IMR-90 (cell line): ENCODE measurements around the gene LRIT2. TPM values are rescaled to one million over a fixed set of nuclear protein-coding genes. Genes with fewer than 3 reads are reported as not detected.
A peak's percentile ranks its signal among the peaks of the same experiment; 100 is the strongest.

ENCODE experiments used
- ATAC-seq: fragments of 200-7000 bp; cut with Tn5 transposase; 2 replicates; pipeline ENCODE4 v1.9.1; 2020; ENCODE audit warnings: low read depth, mild to moderate bottlenecking, moderate library complexity
- BruUV-seq: library from RNA; stranded (reverse); fragments of 400-500 nt; replicated peaks from 2 replicates; lab custom pipeline; 2021; lab: Mats Ljungman, UMichigan
- CTCF ChIA-PET: fragments of 300-600 bp; formaldehyde crosslinking; extraction: SDS; loops from one replicate; lab custom pipeline; 2021; ENCODE audit warnings: antibody characterized with exemption; lab: Yijun Ruan, JAX
- POLR2A ChIA-PET: fragments of 300-600 bp; sonication (Branson Sonifier 250); formaldehyde crosslinking; loops from one replicate; lab custom pipeline; 2022; ENCODE audit warnings: antibody characterized with exemption; ENCODE audit not compliant: unreplicated experiment; lab: Charles Lee
- DNase-seq: peaks from one replicate; pipeline ENCODE4 v3.0.0; 2013
- H2AFZ ChIP-seq: replicated peaks from 2 replicates; pipeline ENCODE3; 2013; ENCODE audit warnings: low read length, mild to moderate bottlenecking; ENCODE audit not compliant: poor library complexity
- H2AK5ac ChIP-seq: 2 replicates; pipeline ENCODE4 v1.6.1; 2013; ENCODE audit warnings: low read depth, low read length, inconsistent platforms
- H2AK9ac ChIP-seq: replicated peaks from 2 replicates; pipeline ENCODE3; 2013; ENCODE audit warnings: mild to moderate bottlenecking, low read depth, low read length, moderate library complexity; ENCODE audit not compliant: poor library complexity
- H2BK120ac ChIP-seq: 2 replicates; pipeline ENCODE4 v1.6.1; 2013; ENCODE audit warnings: low read depth, low read length, inconsistent platforms
- H2BK15ac ChIP-seq: 3 replicates; pipeline ENCODE4 v1.6.1; 2013; ENCODE audit warnings: low read depth, low read length, inconsistent platforms
- H2BK20ac ChIP-seq: 2 replicates; pipeline ENCODE4 v1.6.1; 2013; ENCODE audit warnings: low read depth, mild to moderate bottlenecking, inconsistent platforms, low read length, moderate library complexity
- H2BK5ac ChIP-seq: 2 replicates; pipeline ENCODE4 v1.6.1; 2013; ENCODE audit warnings: mild to moderate bottlenecking, low read depth, low read length, inconsistent platforms; ENCODE audit not compliant: poor library complexity, severe bottlenecking
- H3K14ac ChIP-seq: replicated peaks from 2 replicates; pipeline ENCODE4 v1.6.1; 2013; ENCODE audit warnings: low read depth, low read length, inconsistent platforms
- H3K18ac ChIP-seq: 2 replicates; pipeline ENCODE4 v1.6.1; 2013; ENCODE audit warnings: low read depth, low read length, control low read depth
- H3K23ac ChIP-seq: 2 replicates; pipeline ENCODE4 v1.6.1; 2013; ENCODE audit warnings: low read depth, low read length, inconsistent platforms
- H3K27ac ChIP-seq: 2 replicates; pipeline ENCODE4 v1.5.1; 2013; ENCODE audit warnings: mild to moderate bottlenecking, control low read depth, low read length; ENCODE audit not compliant: insufficient read depth
- H3K27me3 ChIP-seq: 2 replicates; pipeline ENCODE4 v1.6.1; 2013; ENCODE audit warnings: low read length; ENCODE audit not compliant: control insufficient read depth, insufficient read depth
- H3K36me3 ChIP-seq: 2 replicates; pipeline ENCODE4 v1.6.1; 2013; ENCODE audit warnings: low read length, mixed read lengths; ENCODE audit not compliant: control insufficient read depth, insufficient read depth
- H3K4ac ChIP-seq: 2 replicates; pipeline ENCODE4 v1.6.1; 2013; ENCODE audit warnings: low read depth, low read length, inconsistent platforms
- H3K4me1 ChIP-seq: 2 replicates; pipeline ENCODE4 v1.6.1; 2013; ENCODE audit warnings: low read length, mixed read lengths; ENCODE audit not compliant: control insufficient read depth, insufficient read depth
- H3K4me2 ChIP-seq: 2 replicates; pipeline ENCODE4 v1.6.1; 2013; ENCODE audit warnings: low read depth, mild to moderate bottlenecking, control low read depth, low read length, moderate library complexity
- H3K4me3 ChIP-seq: 2 replicates; pipeline ENCODE4 v1.5.1; 2013; ENCODE audit warnings: low read depth, mild to moderate bottlenecking, control low read depth, low read length, moderate library complexity; ENCODE audit not compliant: insufficient read depth
- H3K56ac ChIP-seq: 2 replicates; pipeline ENCODE4 v1.6.1; 2013; ENCODE audit warnings: low read length, inconsistent platforms; ENCODE audit not compliant: insufficient read depth; ENCODE audit errors: extremely low read depth
- H3K79me1 ChIP-seq, 2 experiments: 2 replicates each; pipeline ENCODE4 v1.6.1; 2013; ENCODE audit warnings: low read length in 2 of 2, inconsistent platforms in 1 of 2, low read depth in 1 of 2
- H3K9ac ChIP-seq: 2 replicates; pipeline ENCODE4 v1.6.1; 2013; ENCODE audit warnings: low read depth, low read length, control low read depth
- H3K9me1 ChIP-seq: 2 replicates; pipeline ENCODE4 v1.6.1; 2013; ENCODE audit warnings: low read length, inconsistent platforms; ENCODE audit not compliant: insufficient read depth
- H3K9me3 ChIP-seq: 2 replicates; pipeline ENCODE4 v1.6.1; 2013; ENCODE audit warnings: low read length; ENCODE audit not compliant: control insufficient read depth, insufficient read depth
- H4K20me1 ChIP-seq: 2 replicates; pipeline ENCODE4 v1.6.1; 2013; ENCODE audit warnings: low read length, inconsistent platforms; ENCODE audit not compliant: insufficient read depth
- H4K5ac ChIP-seq: 2 replicates; pipeline ENCODE4 v1.6.1; 2013; ENCODE audit warnings: mild to moderate bottlenecking, low read depth, low read length, control low read depth
- H4K8ac ChIP-seq, 2 experiments: 2 replicates each; pipeline ENCODE4 v1.6.1; 2013; ENCODE audit warnings: low read depth in 2 of 2, low read length in 2 of 2, control low read depth in 1 of 2, inconsistent platforms in 1 of 2
- H4K91ac ChIP-seq: 2 replicates; pipeline ENCODE4 v1.6.1; 2013; ENCODE audit warnings: low read depth, low read length, inconsistent platforms; ENCODE audit not compliant: insufficient read depth
- CHD1 ChIP-seq: IDR thresholded peaks from 2 replicates; pipeline ENCODE4 v1.6.1; 2012; ENCODE audit warnings: low read depth, low read length, improper control_type of control experiment
- WGBS, 2 experiments: methylation state at CpG; one replicate each; pipeline versions ENCODE4 v1.1.5 to v1.1.7; 2013; ENCODE audit warnings: missing lambda C conversion rate in 2 of 2; ENCODE audit not compliant: insufficient read length in 1 of 2; ENCODE audit errors: extremely low coverage in 2 of 2; 5-methylcytosine and 5-hydroxymethylcytosine counted together
- dilution Hi-C: fragments of 300-500 bp; cut with HindIII; formaldehyde crosslinking; loops from one replicate; pipeline ENCODE4 v1.14.3; 2018; ENCODE audit warnings: low sequenced_read_pairs; ENCODE audit not compliant: unreplicated experiment
- in situ Hi-C: fragments of 300-500 bp; cut with MboI; formaldehyde crosslinking; loops from 3 replicates; pipeline ENCODE4 v1.14.3; 2019; ENCODE audit warnings: low sequenced_read_pairs, inconsistent platforms, mixed read lengths
- intact Hi-C: fragments of 100-400 bp; cut with micrococcal nuclease; formaldehyde crosslinking; loops from 2 replicates; pipeline ENCODE4 v1.10.0; 2022
- polyA plus RNA-seq, 3 experiments: library from polyadenylated mRNA; depleted of rRNA; stranded (reverse); fragments of >200 nt; gene quantifications; 2 replicates each; pipeline ENCODE4 v1.2.3, GENCODE V29; 2012; ENCODE audit warnings: low replicate concordance in 1 of 3
- total RNA-seq: library from RNA; depleted of rRNA; stranded (reverse); fragments of >200 nt; gene quantifications from 2 replicates; pipeline ENCODE4 v1.2.3, GENCODE V29; 2012

The LRIT2 gene
- total and polyA plus RNA-seq, 2 of the 4 experiments (the other 2 are of a cell fraction) = not detected

DNA sequence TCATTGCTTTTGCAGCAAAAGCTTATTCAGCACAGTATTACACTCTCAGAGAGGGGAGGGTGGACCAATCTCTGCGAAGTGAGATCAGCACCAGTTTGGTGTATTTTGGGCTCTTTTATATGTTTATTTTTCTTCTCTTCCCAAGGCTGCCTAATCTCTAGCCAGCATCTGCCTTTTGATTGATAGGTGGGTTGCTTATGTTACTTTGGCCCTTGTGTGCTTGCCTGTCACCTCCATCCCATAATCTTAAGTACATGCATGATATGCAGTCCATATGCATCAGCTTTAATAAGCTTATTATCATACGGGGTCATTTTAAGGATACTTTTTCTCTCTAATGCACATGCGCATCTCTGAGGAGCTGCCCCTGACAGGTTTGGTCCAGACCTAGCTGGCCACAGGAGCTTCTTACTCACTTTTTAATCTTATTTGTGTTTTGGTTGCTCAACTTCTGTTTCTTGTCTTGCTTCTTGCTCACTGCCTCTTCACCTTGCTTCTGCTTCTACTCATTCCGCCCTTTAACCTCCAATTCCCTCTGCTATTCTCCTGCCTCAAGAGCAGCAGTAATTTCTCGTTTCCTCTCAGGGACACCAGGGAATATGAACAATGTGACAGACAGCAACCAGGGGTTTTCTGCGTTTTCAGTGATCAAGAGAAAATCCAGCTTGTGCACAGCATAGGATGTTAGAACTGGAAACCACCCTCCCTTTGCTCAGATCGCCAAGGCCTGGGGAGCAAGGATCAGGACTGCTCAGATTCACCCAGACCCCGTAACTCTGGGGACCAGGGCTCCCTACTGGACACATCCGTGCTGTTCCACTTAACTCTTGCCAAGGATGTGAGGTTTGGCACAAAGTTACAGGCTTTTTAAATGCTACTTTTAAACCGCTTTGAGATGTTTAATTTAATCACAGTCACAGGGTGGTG is 29.5 kb upstream of the LRIT2 start:
- CTCF ChIA-PET = no interaction called here
- no peak overlapping the region for H2AK5ac ChIP-seq
- H4K20me1 ChIP-seq = no peaks in the 10 kb centered on the region
- no peak overlapping the region for H3K4ac ChIP-seq
- H2BK20ac ChIP-seq = no peak overlapping the region
- no peaks in the 10 kb centered on the region; the same call in 1 of the 2 replicates for H3K9me1 ChIP-seq
- H3K4me1 ChIP-seq = no peaks in the 10 kb centered on the region
- no peak overlapping the region for H3K4me3 ChIP-seq
- H4K8ac ChIP-seq = no peak overlapping the region
- H3K27me3 ChIP-seq = peaks cover 31% of the 10 kb centered on the region
- H3K23ac ChIP-seq = no peak overlapping the region
- no peak overlapping the region for H4K91ac ChIP-seq
- no peak overlapping the region for H3K27ac ChIP-seq
- H2BK15ac ChIP-seq = no peak overlapping the region
- intact Hi-C loops = loop anchor here (10.0 kb wide), 1 partner anchor 110 kb away; no protein-coding TSS in a partner anchor
- POLR2A ChIA-PET = no interaction called here
- dilution Hi-C loops = no loop called here
- no peak for DNase-seq
- no peak overlapping the region for H2AK9ac ChIP-seq
- H3K14ac ChIP-seq = no peak overlapping the region
- no TSS peak for BruUV-seq
- peak overlapping the region; percentile 49 for H2AFZ ChIP-seq
- no peaks in the 10 kb centered on the region for H3K36me3 ChIP-seq
- H2BK120ac ChIP-seq = no peak overlapping the region
- H3K79me1 ChIP-seq = no peaks in the 10 kb centered on the region
- no peak overlapping the region for H3K18ac ChIP-seq
- no CpG with 5 or more reads among the region's 10 CpGs for WGBS, 2 experiments
- H3K56ac ChIP-seq = no peak overlapping the region
- H3K9ac ChIP-seq = no peak overlapping the region
- no peak for ATAC-seq
- peaks cover 4% of the 10 kb centered on the region; the same call in 1 of the 2 replicates for H3K9me3 ChIP-seq
- TF ChIP-seq CHD1 = no peak
- no peak overlapping the region for H4K5ac ChIP-seq
- H2BK5ac ChIP-seq = no peak overlapping the region
- in situ Hi-C loops = no loop called here
- no peak overlapping the region for H3K4me2 ChIP-seq
